WTC11 (cell line): ENCODE measurements around the gene WDR91. TPM values are rescaled to one million over a fixed set of nuclear protein-coding genes. Genes with fewer than 3 reads are reported as not detected.

ENCODE experiments used
- ATAC-seq: fragments of 200-7000 bp; cut with Tn5 transposase; 2 replicates; pipeline ENCODE4 v1.10.0; 2021; ENCODE audit warnings: mild to moderate bottlenecking, moderate library complexity
- CTCF ChIA-PET: fragments of 300-600 bp; sonication (Branson Sonifier 250); formaldehyde crosslinking; loops from one replicate; lab custom pipeline; 2021; ENCODE audit warnings: antibody characterized with exemption; lab: Charles Lee
- POLR2A ChIA-PET: fragments of 350-600 bp; sonication (Branson Sonifier 250); formaldehyde crosslinking; loops from one replicate; lab custom pipeline; 2021; ENCODE audit warnings: antibody characterized with exemption; lab: Charles Lee
- DNase-seq: peaks from one replicate; pipeline ENCODE4 v3.0.0; 2021; ENCODE audit warnings: low spot score
- H3K27ac Mint-ChIP-seq: 2 replicates; pipeline ENCODE4 v1.8.0; 2021; ENCODE audit warnings: mixed read lengths
- H3K27me3 Mint-ChIP-seq: 2 replicates; pipeline ENCODE4 v1.8.0; 2021; ENCODE audit warnings: low read depth, mild to moderate bottlenecking, moderate library complexity, mixed read lengths
- H3K36me3 Mint-ChIP-seq: 2 replicates; pipeline ENCODE4 v1.8.0; 2021; ENCODE audit warnings: mixed read lengths
- H3K4me1 Mint-ChIP-seq: 2 replicates; pipeline ENCODE4 v1.8.0; 2022; ENCODE audit warnings: mixed read lengths
- H3K4me3 Mint-ChIP-seq: 2 replicates; pipeline ENCODE4 v1.8.0; 2021; ENCODE audit warnings: mild to moderate bottlenecking, moderate library complexity, mixed read lengths
- H3K9me3 Mint-ChIP-seq: 2 replicates; pipeline ENCODE4 v1.8.0; 2021; ENCODE audit warnings: mixed read lengths
- ELF4 ChIP-seq: sonication (generic); formaldehyde crosslinking; IDR thresholded peaks from 2 replicates; pipeline ENCODE4 v1.8.1; 2022; ENCODE audit warnings: low read depth, mild to moderate bottlenecking, moderate library complexity, missing genetic modification reagents
- FOXP4 ChIP-seq: sonication (generic); formaldehyde crosslinking; IDR thresholded peaks from 2 replicates; pipeline ENCODE4 v1.8.0; 2022; ENCODE audit warnings: mild to moderate bottlenecking, missing genetic modification reagents
- GABPB1 ChIP-seq: sonication (generic); formaldehyde crosslinking; IDR thresholded peaks from 2 replicates; pipeline ENCODE4 v1.8.1; 2023; ENCODE audit warnings: mild to moderate bottlenecking, missing genetic modification reagents
- HMGXB4 ChIP-seq: sonication (generic); formaldehyde crosslinking; IDR thresholded peaks from 2 replicates; pipeline ENCODE4 v1.8.1; 2023; ENCODE audit warnings: mild to moderate bottlenecking, moderate library complexity, missing genetic modification reagents
- KAT7 ChIP-seq: sonication (generic); formaldehyde crosslinking; IDR thresholded peaks from 2 replicates; pipeline ENCODE4 v1.8.1; 2023; ENCODE audit warnings: missing genetic modification reagents, mild to moderate bottlenecking, borderline replicate concordance
- NFE2L1 ChIP-seq: sonication (generic); formaldehyde crosslinking; IDR thresholded peaks from 2 replicates; pipeline ENCODE4 v1.8.1; 2023; ENCODE audit warnings: missing genetic modification reagents
- RELA ChIP-seq: sonication (generic); formaldehyde crosslinking; IDR thresholded peaks from 2 replicates; pipeline ENCODE4 v1.8.1; 2022; ENCODE audit warnings: missing genetic modification reagents, mild to moderate bottlenecking, borderline replicate concordance
- SOX15 ChIP-seq: fragments of 250-450 bp; sonication (Bioruptor Pico); IDR thresholded peaks from 2 replicates; pipeline ENCODE4 v1.9.0; 2021; ENCODE audit warnings: mild to moderate bottlenecking
- ZNF671 ChIP-seq: fragments of 250-450 bp; sonication (Bioruptor Pico); IDR thresholded peaks from 2 replicates; pipeline ENCODE4 v1.8.0; 2021; ENCODE audit warnings: mild to moderate bottlenecking
- ZSCAN18 ChIP-seq: fragments of 250-450 bp; sonication (Bioruptor Pico); IDR thresholded peaks from 2 replicates; pipeline ENCODE4 v2.1.2; 2022; ENCODE audit warnings: mild to moderate bottlenecking, moderate library complexity
- total RNA-seq: library from RNA; stranded (reverse); gene quantifications from 3 replicates; pipeline ENCODE4 v1.2.3, GENCODE V29; 2021
- TF ChIP-seq, protein P1 (sequence below): fragments of 250-450 bp; sonication (Bioruptor Pico); IDR thresholded peaks from 2 replicates; pipeline ENCODE4 v1.9.0; 2021; ENCODE audit warnings: mild to moderate bottlenecking
- TF ChIP-seq, protein P2 (sequence below): sonication (generic); formaldehyde crosslinking; IDR thresholded peaks from 2 replicates; pipeline ENCODE4 v1.8.0; 2022; ENCODE audit warnings: missing genetic modification reagents

The WDR91 gene
- total RNA-seq, 1 experiment from 2014 or later, result 12.0 TPM

- TF ChIP-seq ZSCAN18 (CRISPR knock-in tag), result no peak
- no peak for TF ChIP-seq FOXP4 (CRISPR knock-in tag)
These were observed 3.1 kb downstream of the WDR91 start (continued) for GRCh38 chr7:135208102-135208793.

DNA sequence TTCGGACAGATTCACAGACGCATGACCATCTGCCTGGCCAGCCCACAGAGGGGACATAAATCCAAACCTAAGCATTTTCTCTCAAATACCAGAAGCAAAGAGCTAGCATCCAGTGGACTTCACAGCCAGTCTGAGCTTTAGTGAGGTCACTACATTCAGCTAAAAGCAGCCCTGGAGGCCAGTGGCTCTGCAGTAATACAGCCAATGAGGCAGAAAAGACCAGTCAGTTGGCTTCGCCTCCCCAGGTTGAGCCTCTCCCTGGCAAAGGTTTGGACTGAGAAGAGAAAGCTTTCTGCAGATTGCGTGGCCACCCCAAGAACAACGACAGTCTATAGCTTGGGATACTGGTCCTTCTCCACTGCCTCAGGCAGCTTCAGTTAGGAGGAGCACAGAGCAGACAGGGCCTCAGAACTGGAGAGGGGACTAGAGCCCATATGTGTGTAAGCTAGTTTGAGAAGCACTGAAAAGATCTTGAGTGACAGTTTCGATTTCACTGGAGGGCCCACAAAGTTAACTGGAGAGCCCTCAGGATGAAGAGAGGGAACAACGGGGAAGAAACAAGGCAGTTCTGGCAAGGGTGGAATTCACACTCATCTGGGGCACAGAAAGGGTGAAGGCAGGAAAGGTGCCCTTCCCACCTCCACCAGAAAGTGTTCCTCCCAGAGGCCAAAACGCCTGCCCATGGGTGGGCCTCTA lies 3.8 kb downstream of the WDR91 start:
- Mint-ChIP-seq H3K27me3 (peaks cover 15% of the 10 kb centered on the region), H3K4me3 (no peak overlapping the region), H3K27ac (no peak overlapping the region), H3K4me1 (peaks cover 14% of the 10 kb centered on the region), H3K36me3 (peaks cover 6% of the 10 kb centered on the region; the same call in 1 of the 2 replicates), H3K9me3 (no peaks in the 10 kb centered on the region)
- TF ChIP-seq HMGXB4 (CRISPR knock-in tag) (no peak), RELA (no peak)
- TF ChIP-seq, protein P1, sequence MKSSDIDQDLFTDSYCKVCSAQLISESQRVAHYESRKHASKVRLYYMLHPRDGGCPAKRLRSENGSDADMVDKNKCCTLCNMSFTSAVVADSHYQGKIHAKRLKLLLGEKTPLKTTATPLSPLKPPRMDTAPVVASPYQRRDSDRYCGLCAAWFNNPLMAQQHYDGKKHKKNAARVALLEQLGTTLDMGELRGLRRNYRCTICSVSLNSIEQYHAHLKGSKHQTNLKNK (CRISPR knock-in tag), result no peak
- ChIA-PET POLR2A (no interaction called here), CTCF (interaction anchor here (0.9 kb wide), 1 partner anchor 67 kb away, joined by 4 read pairs; no protein-coding TSS in a partner anchor)
- ATAC-seq (no peak), DNase-seq (no peak)

- POLR2A ChIA-PET, result no interaction called here
- TF ChIP-seq KAT7 (CRISPR knock-in tag), result no peak
- TF ChIP-seq HMGXB4 (CRISPR knock-in tag), result no peak
- TF ChIP-seq NFE2L1 (CRISPR knock-in tag), result no peak
- TF ChIP-seq ZNF671 (CRISPR knock-in tag), result no peak
- TF ChIP-seq GABPB1 (CRISPR knock-in tag), result no peak
- TF ChIP-seq, protein P2, sequence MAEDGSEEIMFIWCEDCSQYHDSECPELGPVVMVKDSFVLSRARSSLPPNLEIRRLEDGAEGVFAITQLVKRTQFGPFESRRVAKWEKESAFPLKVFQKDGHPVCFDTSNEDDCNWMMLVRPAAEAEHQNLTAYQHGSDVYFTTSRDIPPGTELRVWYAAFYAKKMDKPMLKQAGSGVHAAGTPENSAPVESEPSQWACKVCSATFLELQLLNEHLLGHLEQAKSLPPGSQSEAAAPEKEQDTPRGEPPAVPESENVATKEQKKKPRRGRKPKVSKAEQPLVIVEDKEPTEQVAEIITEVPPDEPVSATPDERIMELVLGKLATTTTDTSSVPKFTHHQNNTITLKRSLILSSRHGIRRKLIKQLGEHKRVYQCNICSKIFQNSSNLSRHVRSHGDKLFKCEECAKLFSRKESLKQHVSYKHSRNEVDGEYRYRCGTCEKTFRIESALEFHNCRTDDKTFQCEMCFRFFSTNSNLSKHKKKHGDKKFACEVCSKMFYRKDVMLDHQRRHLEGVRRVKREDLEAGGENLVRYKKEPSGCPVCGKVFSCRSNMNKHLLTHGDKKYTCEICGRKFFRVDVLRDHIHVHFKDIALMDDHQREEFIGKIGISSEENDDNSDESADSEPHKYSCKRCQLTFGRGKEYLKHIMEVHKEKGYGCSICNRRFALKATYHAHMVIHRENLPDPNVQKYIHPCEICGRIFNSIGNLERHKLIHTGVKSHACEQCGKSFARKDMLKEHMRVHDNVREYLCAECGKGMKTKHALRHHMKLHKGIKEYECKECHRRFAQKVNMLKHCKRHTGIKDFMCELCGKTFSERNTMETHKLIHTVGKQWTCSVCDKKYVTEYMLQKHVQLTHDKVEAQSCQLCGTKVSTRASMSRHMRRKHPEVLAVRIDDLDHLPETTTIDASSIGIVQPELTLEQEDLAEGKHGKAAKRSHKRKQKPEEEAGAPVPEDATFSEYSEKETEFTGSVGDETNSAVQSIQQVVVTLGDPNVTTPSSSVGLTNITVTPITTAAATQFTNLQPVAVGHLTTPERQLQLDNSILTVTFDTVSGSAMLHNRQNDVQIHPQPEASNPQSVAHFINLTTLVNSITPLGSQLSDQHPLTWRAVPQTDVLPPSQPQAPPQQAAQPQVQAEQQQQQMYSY (CRISPR knock-in tag), result no peak
- TF ChIP-seq SOX15 (CRISPR knock-in tag), result no peak
- no peak for TF ChIP-seq ELF4 (CRISPR knock-in tag)
- no peaks in the 10 kb centered on the region for H3K9me3 Mint-ChIP-seq
- CTCF ChIA-PET, result no interaction called here
- H3K4me3 Mint-ChIP-seq, result no peak overlapping the region
- peaks cover 14% of the 10 kb centered on the region for H3K4me1 Mint-ChIP-seq
- peaks cover 6% of the 10 kb centered on the region; the same call in 1 of the 2 replicates for H3K36me3 Mint-ChIP-seq
- DNase-seq, result no peak
- no peak for ATAC-seq
- no peak overlapping the region for H3K27ac Mint-ChIP-seq
- peaks cover 15% of the 10 kb centered on the region for H3K27me3 Mint-ChIP-seq
These were observed 4.4 kb downstream of the WDR91 start for GRCh38 chr7:135206941-135207391.
